Mammary epithelial cell (primary cell): Measurements from ENCODE around the gene FRZB.

Experiments
- EZH2 ChIP-seq: IDR thresholded peaks from 2 replicates; pipeline ENCODE4 v1.6.1; 2012; ENCODE audit warnings: low read length, inconsistent platforms, borderline replicate concordance
- TF ChIP-seq, protein P1 (sequence below), 2 donors: IDR thresholded peaks in 1 of 2; conservative IDR thresholded peaks in 1 of 2; 2 replicates each; pipeline ENCODE4 v1.5.1; 2011 to 2012; ENCODE audit warnings: inconsistent platforms in 2 of 2, low read length in 2 of 2, mild to moderate bottlenecking in 2 of 2, control low read depth in 1 of 2, low read depth in 1 of 2; ENCODE audit not compliant: insufficient read depth in 1 of 2; ENCODE audit errors: extremely low read depth in 1 of 2

DNA sequence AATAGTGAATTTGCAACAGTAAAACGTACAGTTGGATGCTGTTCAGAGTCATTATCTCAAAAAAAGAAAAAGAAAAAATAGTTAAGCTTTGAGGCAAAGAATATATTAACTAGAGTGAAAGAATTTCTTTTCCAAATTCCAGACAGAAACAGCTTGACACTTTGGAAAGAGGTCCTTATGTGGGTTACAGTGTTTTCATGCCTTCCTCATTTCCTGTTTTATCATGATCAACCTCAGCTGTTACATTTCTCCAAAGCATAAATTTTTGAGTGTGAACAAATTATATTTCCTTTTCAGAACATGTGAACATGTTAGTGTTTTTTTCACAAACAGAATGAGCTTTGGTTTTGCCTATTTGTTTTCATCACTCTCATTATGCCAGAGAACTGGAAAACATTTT, 13.6 kb downstream of the FRZB start:
- TF ChIP-seq, protein P1, sequence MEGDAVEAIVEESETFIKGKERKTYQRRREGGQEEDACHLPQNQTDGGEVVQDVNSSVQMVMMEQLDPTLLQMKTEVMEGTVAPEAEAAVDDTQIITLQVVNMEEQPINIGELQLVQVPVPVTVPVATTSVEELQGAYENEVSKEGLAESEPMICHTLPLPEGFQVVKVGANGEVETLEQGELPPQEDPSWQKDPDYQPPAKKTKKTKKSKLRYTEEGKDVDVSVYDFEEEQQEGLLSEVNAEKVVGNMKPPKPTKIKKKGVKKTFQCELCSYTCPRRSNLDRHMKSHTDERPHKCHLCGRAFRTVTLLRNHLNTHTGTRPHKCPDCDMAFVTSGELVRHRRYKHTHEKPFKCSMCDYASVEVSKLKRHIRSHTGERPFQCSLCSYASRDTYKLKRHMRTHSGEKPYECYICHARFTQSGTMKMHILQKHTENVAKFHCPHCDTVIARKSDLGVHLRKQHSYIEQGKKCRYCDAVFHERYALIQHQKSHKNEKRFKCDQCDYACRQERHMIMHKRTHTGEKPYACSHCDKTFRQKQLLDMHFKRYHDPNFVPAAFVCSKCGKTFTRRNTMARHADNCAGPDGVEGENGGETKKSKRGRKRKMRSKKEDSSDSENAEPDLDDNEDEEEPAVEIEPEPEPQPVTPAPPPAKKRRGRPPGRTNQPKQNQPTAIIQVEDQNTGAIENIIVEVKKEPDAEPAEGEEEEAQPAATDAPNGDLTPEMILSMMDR (conservative IDR thresholded peaks at IDR 0.05 in 1 of 2, IDR thresholded peaks at IDR 0.05 in 1 of 2; ENCODE audit: extremely low read depth in 1 of 2, insufficient read depth in 1 of 2, low read depth in 1 of 2, low read length in 2 of 2), result no peak
- no peak for TF ChIP-seq EZH2
